Stimulated activated naive CD8-positive, alpha-beta T cell treated with anti-CD3 and anti-CD28 coated beads, Interleukin-15, amount 100 ng/mL, for 72 hours (primary cell): ENCODE data around the gene ZNF609.
"Not testable (repeated sequence)": the region's sequence is repeated elsewhere in the genome, so short reads cannot be mapped to it uniquely, and the experiment has no call there.

ENCODE experiments used
- ATAC-seq: fragments of 150-1000 bp; cut with Tn5 transposase; 2 replicates; pipeline ENCODE4 v1.10.0; 2021; ENCODE audit warnings: mild to moderate bottlenecking, moderate library complexity
- DNase-seq, 2 donors: peaks; one replicate each; pipeline ENCODE4 v3.0.0; 2021 to 2022
- H3K27ac Mint-ChIP-seq, 2 donors: one replicate each; pipeline ENCODE4 v1.8.0; 2022; ENCODE audit warnings: mild to moderate bottlenecking in 2 of 2, mixed read lengths in 2 of 2, moderate library complexity in 2 of 2
- H3K27me3 Mint-ChIP-seq: one replicate; pipeline ENCODE4 v1.8.0; 2022; ENCODE audit warnings: mixed read lengths
- H3K4me1 Mint-ChIP-seq: one replicate; pipeline ENCODE4 v1.8.0; 2022; ENCODE audit warnings: mild to moderate bottlenecking, mixed read lengths
- H3K4me3 Mint-ChIP-seq, 2 donors: one replicate each; pipeline ENCODE4 v1.8.0; 2022; ENCODE audit warnings: mild to moderate bottlenecking in 2 of 2, mixed read lengths in 2 of 2, moderate library complexity in 1 of 2
- H3K9me3 Mint-ChIP-seq, 2 donors: one replicate each; pipeline ENCODE4 v1.8.0; 2022; ENCODE audit warnings: mixed read lengths in 2 of 2

The ZNF609 gene

GRCh38 chr15:64640146-64640871 is 179.9 kb downstream of the ZNF609 start:
- no peak overlapping the region for H3K4me3 Mint-ChIP-seq
- no peak for DNase-seq
- H3K27ac Mint-ChIP-seq = no peak overlapping the region
- peaks cover 9 to 12% of the 10 kb centered on the region in 2 donors for H3K9me3 Mint-ChIP-seq
- peaks cover 49% of the 10 kb centered on the region for H3K4me1 Mint-ChIP-seq
- no peak for ATAC-seq
- H3K27me3 Mint-ChIP-seq = no peaks in the 10 kb centered on the region

- Mint-ChIP-seq H3K4me1 (peaks cover 35% of the 10 kb centered on the region), H3K27me3 (no peaks in the 10 kb centered on the region), H3K27ac (peak overlapping the region in 1 of 2 donors; percentile 5), H3K9me3 (no peaks in the 10 kb centered on the region), H3K4me3 (no peak overlapping the region)
- DNase-seq (no peak), ATAC-seq (no peak)
Observed at GRCh38 chr15:64642875-64643274, 182.5 kb downstream of the ZNF609 start.

GRCh38 chr15:64643685-64644084 is 183.3 kb downstream of the ZNF609 start:
- H3K27me3 Mint-ChIP-seq = no peaks in the 10 kb centered on the region
- no peak overlapping the region for H3K4me3 Mint-ChIP-seq
- ATAC-seq (no peak), DNase-seq (no peak)
- no peaks in the 10 kb centered on the region for H3K9me3 Mint-ChIP-seq
- H3K27ac Mint-ChIP-seq = no peak overlapping the region
- H3K4me1 Mint-ChIP-seq = peaks cover 35% of the 10 kb centered on the region

DNA sequence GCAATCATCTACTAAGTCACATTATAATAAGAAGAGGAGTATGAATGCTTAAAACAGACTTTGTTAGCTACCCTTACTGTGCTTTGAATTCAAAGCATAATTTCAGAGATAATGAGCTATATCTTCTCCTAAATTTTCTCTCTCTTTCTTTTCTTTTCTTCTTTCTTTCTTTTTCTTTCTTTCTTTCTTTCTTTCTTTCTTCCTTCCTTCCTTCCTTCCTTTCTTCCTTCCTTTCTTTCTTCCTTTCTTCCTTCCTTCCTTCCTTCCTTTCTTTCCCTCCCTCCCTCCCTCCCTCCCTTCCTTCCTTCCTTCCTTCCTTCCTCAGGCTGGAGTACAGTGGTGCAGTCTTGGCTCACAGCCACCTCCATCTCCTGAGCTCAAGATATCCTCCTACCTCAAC is 184.4 kb downstream of the ZNF609 start:
- DNase-seq, H3K9me3 Mint-ChIP-seq, ATAC-seq, H3K27ac Mint-ChIP-seq, H3K27me3 Mint-ChIP-seq, H3K4me3 Mint-ChIP-seq: not testable (repeated sequence)
- peaks cover 35% of the 10 kb centered on the region for H3K4me1 Mint-ChIP-seq

- Mint-ChIP-seq H3K27me3 (no peaks in the 10 kb centered on the region), H3K4me1 (peaks cover 31% of the 10 kb centered on the region), H3K9me3 (no peaks in the 10 kb centered on the region), H3K4me3 (no peak overlapping the region), H3K27ac (no peak overlapping the region)
- DNase-seq = no peak
- no peak for ATAC-seq
Observed at GRCh38 chr15:64645995-64646394, 185.6 kb downstream of the ZNF609 start.

- Mint-ChIP-seq H3K27ac (no peak overlapping the region), H3K4me3 (no peak overlapping the region), H3K27me3 (no peaks in the 10 kb centered on the region), H3K9me3 (no peaks in the 10 kb centered on the region), H3K4me1 (peaks cover 37% of the 10 kb centered on the region)
- no peak for DNase-seq
- no peak for ATAC-seq
Observed at GRCh38 chr15:64647367-64647766, 187.0 kb downstream of the ZNF609 start.

DNA sequence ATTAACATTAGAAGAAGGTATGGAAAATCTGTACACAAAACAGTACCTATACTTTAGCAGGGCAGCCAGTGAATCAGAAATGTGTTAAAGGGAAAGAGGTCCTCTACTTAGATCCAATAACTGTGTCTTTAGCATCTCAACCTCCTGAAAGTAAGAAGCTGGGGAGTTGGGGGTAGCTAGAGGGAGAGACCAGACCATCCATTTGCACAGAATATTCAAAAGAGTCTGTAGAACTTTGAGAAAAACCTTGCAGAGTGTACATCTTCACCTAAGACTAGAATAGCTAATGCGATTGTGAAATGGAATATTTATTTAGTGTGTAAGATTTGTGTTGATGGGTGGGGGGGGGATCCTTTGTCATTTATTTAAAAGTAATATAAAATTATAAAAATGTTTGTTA is 190.2 kb downstream of the ZNF609 start:
- H3K4me3 Mint-ChIP-seq = no peak overlapping the region
- no peak for DNase-seq
- peaks cover 41% of the 10 kb centered on the region for H3K4me1 Mint-ChIP-seq
- H3K27ac Mint-ChIP-seq = no peak overlapping the region
- no peaks in the 10 kb centered on the region for H3K9me3 Mint-ChIP-seq
- ATAC-seq = no peak
- no peaks in the 10 kb centered on the region for H3K27me3 Mint-ChIP-seq

- Mint-ChIP-seq H3K9me3 (no peaks in the 10 kb centered on the region), H3K4me1 (peaks cover 41% of the 10 kb centered on the region), H3K4me3 (peak overlapping the region; percentile 1 to 35), H3K27ac (peak overlapping the region; percentile 20 to 60), H3K27me3 (no peaks in the 10 kb centered on the region)
- DNase-seq = peak; percentile 19 to 35
- peak; percentile 98 for ATAC-seq
Observed at GRCh38 chr15:64651601-64652191, 191.3 kb downstream of the ZNF609 start.

GRCh38 chr15:64653757-64654156 is 193.4 kb downstream of the ZNF609 start:
- no peak overlapping the region for H3K4me3 Mint-ChIP-seq
- ATAC-seq (no peak), DNase-seq (no peak)
- H3K9me3 Mint-ChIP-seq = no peaks in the 10 kb centered on the region
- H3K4me1 Mint-ChIP-seq = peaks cover 36% of the 10 kb centered on the region
- H3K27me3 Mint-ChIP-seq = no peaks in the 10 kb centered on the region
- H3K27ac Mint-ChIP-seq = no peak overlapping the region

DNA sequence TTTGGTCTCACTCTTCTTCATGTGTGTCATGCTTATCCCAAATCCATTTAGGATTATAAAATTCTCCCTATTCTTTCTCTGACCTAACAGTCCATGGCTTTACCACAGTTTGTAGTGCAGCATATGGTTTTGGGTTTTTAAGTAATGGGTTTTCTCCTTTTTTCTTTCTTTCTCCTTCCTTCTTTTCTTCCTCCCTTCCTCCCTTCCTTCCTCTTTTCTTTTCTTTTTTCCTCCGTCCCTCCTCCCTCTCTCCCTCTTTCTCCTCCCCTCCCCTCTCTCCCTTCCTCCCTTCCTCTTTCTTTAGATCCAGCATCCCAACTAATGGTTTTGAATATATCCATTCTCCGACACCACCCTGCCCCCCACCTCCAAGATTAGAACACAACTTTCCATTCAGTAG is 196.1 kb downstream of the ZNF609 start:
- H3K27ac Mint-ChIP-seq = no peak overlapping the region
- H3K9me3 Mint-ChIP-seq = no peaks in the 10 kb centered on the region
- DNase-seq = no peak
- no peak overlapping the region for H3K4me3 Mint-ChIP-seq
- H3K4me1 Mint-ChIP-seq = peaks cover 17% of the 10 kb centered on the region
- no peaks in the 10 kb centered on the region for H3K27me3 Mint-ChIP-seq
- ATAC-seq = no peak

DNA sequence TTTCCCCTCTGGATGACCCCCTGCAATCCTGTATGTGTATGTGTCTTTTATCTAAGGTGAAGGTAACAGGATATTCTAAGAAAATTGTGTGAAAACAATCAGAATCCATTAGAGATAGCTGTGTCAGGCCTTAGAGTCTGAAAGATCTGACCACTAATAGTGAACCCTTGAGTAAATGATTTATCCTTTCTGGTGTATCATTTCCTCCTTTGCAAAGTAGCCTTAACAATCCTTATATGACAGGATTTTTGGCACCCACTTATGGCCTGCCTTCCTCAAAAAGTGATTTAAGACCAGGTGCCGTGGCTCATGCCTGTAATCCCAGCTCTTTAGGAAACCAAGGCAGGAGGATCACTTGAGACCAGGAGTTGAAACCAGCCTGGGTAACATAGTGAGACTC is 204.8 kb downstream of the ZNF609 start:
- Mint-ChIP-seq H3K27ac (no peak overlapping the region), H3K4me3 (no peak overlapping the region), H3K4me1 (peaks cover 5% of the 10 kb centered on the region), H3K9me3 (no peaks in the 10 kb centered on the region), H3K27me3 (no peaks in the 10 kb centered on the region)
- ATAC-seq = no peak
- DNase-seq = no peak

- ATAC-seq (no peak), DNase-seq (no peak)
- Mint-ChIP-seq H3K27ac (peak overlapping the region; percentile 36 to 70), H3K4me3 (no peak overlapping the region), H3K9me3 (no peaks in the 10 kb centered on the region), H3K27me3 (no peaks in the 10 kb centered on the region), H3K4me1 (peaks cover 5% of the 10 kb centered on the region)
Observed at GRCh38 chr15:64667736-64668161, 207.4 kb downstream of the ZNF609 start.

GRCh38 chr15:64673866-64674265 is 213.5 kb downstream of the ZNF609 start:
- Mint-ChIP-seq H3K27ac (no peak overlapping the region), H3K4me3 (no peak overlapping the region), H3K4me1 (no peaks in the 10 kb centered on the region), H3K27me3 (no peaks in the 10 kb centered on the region), H3K9me3 (no peaks in the 10 kb centered on the region)
- ATAC-seq (no peak), DNase-seq (no peak)

GRCh38 chr15:64678126-64678819 is 217.9 kb downstream of the ZNF609 start:
- Mint-ChIP-seq H3K4me3 (no peak overlapping the region), H3K27me3 (no peaks in the 10 kb centered on the region), H3K27ac (peak overlapping the region; percentile 67 to 81), H3K4me1 (no peaks in the 10 kb centered on the region), H3K9me3 (no peaks in the 10 kb centered on the region)
- ATAC-seq (no peak), DNase-seq (no peak)

- Mint-ChIP-seq H3K27me3 (no peaks in the 10 kb centered on the region), H3K4me3 (no peak overlapping the region), H3K9me3 (no peaks in the 10 kb centered on the region), H3K4me1 (no peaks in the 10 kb centered on the region), H3K27ac (peak overlapping the region in 1 of 2 donors; percentile 47)
- ATAC-seq = no peak
- DNase-seq = no peak
Observed at GRCh38 chr15:64680097-64680496, 219.7 kb downstream of the ZNF609 start.

GRCh38 chr15:64681424-64682024 is 221.1 kb downstream of the ZNF609 start:
- H3K4me1 Mint-ChIP-seq = no peaks in the 10 kb centered on the region
- no peaks in the 10 kb centered on the region for H3K9me3 Mint-ChIP-seq
- H3K27ac Mint-ChIP-seq = no peak overlapping the region
- H3K4me3 Mint-ChIP-seq = no peak overlapping the region
- H3K27me3 Mint-ChIP-seq = no peaks in the 10 kb centered on the region
- ATAC-seq (no peak), DNase-seq (no peak)
